GM18526 (cell line): ENCODE data around the gene FHIP1B.

Source experiments
- POLR2A ChIP-seq: IDR thresholded peaks from 3 replicates; pipeline ENCODE4 v1.6.1; 2011; ENCODE audit not compliant: insufficient read length; ENCODE audit errors: extremely low read depth

FHIP1B gene

DNA sequence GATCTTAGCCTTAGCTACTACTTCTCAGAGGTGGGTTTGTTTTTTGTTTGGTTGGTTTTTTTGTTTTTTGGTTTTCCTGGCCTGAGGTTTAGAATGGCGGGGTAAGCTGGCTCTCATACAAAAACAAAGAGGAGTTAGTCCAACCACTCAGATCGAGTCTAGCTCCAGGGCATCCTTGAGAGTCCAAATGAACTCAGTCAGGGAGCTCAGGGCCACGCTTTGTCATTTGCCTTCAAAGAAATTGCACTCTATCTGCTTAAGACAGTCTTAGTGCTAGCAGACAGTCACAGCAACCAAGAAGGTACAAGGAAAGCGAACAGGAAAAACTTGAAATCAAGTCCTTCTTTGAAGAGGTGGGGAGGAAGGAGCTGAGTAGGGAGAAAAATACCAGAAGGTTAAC is 17.9 kb downstream of the FHIP1B start:
- no peak for TF ChIP-seq POLR2A

DNA sequence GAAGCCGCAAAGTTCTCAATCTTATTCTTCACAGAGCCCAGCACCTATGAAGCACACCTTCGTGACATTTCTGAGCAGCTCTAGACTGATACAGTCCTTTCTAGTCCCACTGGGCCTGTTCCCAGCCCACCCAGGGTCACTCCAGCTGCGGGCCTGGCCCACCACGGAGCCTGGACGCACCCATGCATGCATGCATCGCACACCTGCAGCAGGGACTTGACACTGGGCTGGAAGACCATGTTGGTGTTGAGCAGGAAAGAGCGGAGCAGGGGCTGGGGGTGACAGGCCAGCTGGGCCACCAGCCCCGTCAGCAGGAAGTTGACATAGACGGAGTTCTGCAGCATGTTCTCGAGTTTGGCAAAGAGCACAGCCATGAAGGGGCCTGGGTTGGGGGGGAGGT is 19.9 kb downstream of the FHIP1B start:
- TF ChIP-seq POLR2A = no peak

DNA sequence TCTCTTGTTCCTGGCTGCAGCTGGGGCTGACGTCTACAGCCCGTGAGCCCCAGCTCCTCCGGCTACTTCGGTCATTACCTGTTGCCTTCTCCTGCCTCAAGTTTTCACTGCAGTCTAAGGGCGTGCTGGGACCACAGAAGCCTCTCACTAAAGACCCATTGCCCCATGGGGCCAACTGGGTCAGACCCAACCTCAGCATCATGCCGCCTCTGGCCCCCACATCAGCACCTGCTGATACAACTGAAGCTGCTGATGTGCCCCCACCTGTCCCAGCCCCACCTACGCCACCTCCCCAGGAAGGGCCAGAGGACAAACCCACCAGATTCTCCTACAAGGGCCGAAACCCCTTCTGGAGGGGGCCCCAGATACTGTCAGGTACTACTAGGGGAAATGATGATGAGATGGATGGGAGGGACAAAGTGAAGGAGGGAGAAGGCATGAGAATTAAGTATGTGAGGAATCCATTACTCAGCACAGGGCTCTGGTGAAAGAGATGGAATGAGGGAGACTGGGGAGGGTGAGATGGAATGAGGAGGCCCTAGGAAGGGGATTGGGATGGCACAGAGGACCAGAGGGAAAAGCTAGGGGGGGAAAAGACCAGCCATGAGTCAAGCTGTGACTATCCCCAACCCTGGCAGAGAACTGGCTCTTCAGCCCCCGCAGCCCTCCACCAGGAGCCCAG is 24.0 kb downstream of the FHIP1B start:
- no peak for TF ChIP-seq POLR2A

DNA sequence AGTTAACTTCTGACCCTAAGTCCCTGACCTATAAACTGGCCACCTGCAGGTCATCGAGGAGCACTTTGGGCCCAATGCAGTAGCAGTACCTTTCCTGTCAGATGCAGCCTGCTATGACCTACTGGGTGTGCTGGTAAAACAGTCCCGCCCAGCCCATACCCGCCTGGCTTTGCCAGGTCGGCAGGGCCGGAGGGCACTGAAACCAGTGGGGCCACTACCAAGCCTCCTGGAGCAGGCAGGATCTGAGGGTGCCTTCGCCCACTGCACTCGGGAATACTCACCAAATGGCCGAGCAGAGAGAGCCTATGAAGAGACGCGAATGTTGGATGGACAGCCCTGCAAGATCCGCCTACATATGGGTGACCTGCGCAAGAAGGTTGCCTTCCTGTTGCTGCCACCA is 24.6 kb downstream of the FHIP1B start:
- no peak for TF ChIP-seq POLR2A

DNA sequence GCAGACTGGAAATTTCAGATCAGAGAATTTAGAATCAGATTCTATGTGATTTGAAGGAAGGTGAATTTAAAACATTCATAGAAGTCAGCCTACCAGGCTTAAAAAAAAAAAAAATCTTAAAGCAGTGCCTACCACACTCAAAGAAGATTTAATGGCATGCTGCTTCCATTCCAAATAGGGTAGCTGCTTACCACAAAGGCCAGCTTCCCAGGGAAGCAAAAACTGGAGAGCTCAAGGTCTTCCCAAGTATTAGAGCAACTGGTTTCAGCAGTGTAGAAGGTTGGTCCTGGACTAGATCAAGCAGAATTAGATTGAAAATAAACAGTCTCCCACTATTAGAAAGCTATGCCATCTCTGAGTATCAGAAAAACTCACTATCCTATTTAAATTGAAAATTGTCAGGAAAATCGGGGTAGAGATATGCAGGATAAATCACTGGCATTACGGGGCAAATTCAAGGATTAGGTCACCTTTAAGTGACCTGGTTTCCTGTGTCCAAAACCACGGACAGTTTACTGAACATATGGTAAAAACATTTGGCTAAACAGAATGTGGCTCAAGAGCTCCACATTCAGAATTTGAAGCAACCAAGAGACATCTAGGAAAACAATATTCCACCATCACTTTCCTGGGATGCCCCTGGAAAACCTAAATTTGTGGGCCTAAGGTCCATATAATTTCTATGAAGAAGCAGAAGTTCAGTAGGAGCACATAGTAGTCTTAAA is 27.8 kb downstream of the FHIP1B start:
- TF ChIP-seq POLR2A = no peak

DNA sequence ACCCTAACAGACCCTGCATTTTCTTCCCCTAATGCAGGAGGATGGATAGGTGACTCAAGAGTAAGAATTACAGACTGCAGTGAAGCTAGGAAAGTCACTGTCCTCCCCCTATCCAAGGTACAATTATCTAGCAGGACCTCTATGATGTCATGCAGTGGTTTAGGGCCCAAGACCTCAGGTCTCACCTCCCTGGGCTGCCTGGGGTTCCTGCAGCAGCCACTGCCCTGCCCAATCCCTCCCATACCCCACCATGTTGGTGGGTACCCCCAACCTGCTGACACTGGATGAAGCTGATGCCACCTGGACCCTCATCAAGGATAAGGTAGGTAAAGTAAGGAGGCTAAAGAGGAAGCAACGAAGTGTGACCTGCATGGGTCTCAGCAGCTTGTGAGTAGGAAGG is 29.1 kb downstream of the FHIP1B start, which contains the start of gene C11orf42:
Gene C11orf42 (plus strand): TSS at position 192 of the 400 bp plus-strand sequence. CDS start 59 bp downstream, at position 251.
- TF ChIP-seq POLR2A = no peak

DNA sequence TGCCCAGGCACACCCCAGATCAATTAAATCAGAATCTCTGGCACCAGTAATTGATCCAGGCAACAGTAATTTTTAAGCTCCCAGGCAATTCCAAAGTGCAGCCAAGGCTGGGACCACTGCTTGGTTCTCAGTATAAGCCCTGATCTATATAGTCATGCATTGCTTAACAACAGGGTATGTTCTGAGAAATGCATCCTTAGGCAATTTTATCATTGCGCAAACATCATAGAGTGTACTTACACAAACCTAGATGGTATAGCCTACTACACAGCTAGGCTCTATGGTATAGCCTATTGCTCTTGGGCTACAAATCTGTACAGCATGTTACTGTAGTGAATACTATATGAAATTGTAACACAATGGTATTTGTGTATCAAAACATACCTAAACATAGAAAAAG is 29.7 kb downstream of the FHIP1B start:
- no peak for TF ChIP-seq POLR2A

DNA sequence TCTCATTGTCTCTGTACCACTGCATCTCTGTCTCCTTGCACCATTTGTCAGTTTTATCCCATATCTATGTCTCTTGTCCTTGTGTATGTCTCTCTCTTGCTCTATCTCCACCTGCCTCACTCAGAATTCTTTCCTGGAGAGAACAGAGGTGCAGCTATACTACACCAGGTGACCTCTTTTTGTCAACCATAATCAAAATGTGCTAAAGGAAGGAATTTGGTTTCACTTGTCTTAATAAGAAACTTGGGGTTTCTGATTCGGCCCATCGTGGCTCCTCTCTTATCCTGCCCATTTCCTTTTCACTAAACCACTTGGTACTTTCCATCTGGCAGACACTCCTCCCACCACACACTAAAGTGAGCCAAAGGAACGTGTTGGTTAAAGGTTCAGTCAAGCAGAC is 31.1 kb downstream of the FHIP1B start:
- no peak for TF ChIP-seq POLR2A

DNA sequence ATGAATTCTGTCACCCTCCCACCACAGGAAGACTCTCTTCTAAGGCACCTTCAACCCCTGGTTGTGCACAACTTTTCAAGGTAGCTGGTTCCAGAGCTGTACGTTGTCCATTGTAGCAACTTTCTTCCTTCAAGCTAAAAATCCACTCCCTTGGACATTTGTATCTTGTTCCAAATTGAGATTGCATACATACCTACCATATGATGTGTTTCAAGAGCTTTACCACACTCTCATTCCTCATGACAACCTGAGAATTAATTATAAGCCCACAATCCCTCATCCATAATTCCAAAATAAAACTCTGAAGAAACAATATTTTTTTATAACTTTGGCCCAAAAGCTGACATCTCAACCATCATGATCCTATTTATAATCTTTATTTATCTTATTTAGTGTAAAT is 32.4 kb downstream of the FHIP1B start:
- TF ChIP-seq POLR2A = no peak

DNA sequence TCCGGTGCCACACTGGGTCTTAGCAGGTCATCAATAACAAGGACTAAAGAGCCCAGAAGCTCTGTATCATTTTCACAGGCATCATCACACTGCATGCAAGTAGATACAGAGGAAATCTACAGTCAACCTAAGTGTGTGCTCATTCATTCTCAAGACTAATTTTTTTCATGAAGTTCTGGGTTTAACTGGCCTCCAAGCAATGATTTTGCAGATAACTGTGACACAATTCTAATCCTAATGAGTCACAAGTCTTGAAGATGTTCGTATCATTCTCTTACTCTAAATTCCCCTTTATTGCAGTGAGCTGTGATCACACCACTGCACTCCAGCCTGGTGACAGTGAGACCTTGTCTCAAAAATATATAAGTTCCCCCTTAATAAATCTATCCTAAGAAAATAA is 33.0 kb downstream of the FHIP1B start:
- TF ChIP-seq POLR2A = no peak

DNA sequence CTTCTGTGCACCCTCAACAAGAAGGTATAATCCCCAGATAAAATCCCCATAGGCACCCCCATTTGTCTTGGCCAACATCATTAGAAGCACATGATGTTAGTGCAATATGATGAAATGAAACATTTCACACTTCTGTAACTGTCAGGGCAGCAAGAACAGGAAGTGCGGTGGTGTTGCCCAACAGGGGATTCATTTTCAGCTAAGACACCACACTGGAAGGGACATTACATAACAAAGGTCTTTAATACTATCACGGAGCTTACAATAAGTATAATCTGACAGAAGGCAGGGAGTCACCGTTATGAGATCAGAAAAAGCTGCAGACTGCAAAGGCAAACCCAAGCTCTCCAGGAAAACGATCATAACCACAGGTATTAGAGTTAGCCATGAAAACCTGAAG is 33.5 kb downstream of the FHIP1B start:
- TF ChIP-seq POLR2A = no peak

DNA sequence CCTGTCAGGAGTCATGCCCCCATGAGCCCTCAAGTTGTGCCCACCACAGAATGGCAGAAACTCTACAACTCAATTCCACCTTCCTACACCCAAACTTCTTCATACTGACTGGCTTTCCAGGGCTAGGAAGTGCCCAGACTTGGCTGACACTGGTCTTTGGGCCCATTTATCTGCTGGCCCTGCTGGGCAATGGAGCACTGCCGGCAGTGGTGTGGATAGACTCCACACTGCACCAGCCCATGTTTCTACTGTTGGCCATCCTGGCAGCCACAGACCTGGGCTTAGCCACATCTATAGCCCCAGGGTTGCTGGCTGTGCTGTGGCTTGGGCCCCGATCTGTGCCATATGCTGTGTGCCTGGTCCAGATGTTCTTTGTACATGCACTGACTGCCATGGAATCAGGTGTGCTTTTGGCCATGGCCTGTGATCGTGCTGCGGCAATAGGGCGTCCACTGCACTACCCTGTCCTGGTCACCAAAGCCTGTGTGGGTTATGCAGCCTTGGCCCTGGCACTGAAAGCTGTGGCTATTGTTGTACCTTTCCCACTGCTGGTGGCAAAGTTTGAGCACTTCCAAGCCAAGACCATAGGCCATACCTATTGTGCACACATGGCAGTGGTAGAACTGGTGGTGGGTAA is 35.1 kb downstream of the FHIP1B start, which contains the start of gene OR52W1:
Gene OR52W1 (plus strand): TSS at position 51 of the 637 bp plus-strand sequence. CDS start 0 bp downstream, at position 51.
- no peak for TF ChIP-seq POLR2A

DNA sequence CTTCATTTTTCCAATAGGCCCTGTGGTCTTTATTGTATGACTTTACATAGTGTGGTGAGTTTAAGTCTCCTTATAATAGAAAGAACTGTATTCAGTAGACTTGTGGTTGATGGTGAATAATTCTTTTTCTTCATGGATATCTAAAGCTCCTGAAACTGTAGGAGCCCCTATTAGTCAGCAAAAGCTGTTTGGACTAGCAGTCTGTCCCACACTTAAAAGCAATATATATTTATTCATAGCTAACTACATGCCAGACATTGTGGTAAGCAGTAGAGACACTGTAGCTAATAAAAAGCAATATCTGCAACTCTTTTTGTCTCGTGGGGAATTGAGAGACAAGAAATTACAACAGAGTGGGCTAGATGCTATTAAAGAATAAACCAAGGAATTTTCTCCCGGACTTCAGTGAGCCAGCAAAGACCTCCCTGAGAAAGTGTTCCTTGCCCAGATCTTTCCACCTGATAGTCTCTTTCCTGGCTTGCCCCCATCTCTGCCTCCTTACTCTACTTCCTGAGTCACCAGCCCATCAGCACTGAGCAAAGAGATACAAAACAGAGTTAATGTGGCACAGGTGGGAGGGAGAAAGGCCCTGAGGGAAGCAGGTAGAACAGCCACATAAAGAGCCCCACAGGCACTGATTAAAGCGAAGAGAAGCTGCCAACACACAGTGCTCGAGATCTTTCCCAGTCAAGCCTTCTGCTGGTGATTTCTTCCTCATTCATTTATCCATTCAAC is 36.8 kb downstream of the FHIP1B start:
- no peak for TF ChIP-seq POLR2A

DNA sequence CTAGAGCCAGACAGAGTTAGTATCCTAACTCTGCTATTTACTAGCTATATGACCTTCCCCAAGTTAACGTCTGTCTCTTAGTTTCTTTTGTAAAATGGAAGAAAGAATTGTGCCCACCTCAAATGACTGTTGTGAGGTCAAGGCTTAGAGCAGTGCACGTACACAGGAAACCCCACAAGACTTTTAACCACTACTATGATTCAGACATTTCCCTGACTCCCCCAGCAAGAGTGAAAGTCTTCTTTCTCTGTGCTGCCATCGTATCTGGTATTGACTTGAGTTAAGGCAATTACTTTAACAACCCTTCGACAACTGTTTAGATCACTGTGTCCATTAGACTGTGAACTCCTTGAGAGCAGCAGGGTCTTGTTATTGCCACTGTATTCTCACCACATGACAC is 38.0 kb downstream of the FHIP1B start:
- TF ChIP-seq POLR2A = no peak

DNA sequence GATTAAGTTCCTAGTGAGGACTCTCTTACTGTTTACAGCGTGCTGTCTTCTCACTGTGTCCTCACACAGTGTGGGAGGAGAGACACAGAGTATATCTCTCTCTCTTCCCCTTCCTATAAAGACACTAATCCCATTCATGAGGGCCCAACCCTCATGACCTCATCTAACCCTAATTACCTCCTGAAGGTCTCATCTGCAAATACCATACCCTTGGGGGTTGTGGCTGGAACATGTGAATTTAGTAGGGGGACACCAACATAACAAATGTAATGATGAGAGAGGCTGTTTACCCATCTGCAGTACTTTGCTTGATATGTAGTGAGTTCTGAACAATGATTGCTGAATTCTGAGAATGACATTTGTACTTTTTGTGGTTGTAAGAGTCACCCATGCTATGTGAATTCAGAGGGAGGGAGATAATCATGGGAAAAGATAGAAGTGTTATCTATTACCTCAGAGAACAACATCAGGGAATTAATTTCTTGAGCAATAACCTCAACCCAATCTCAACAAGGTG is 40.3 kb downstream of the FHIP1B start:
- TF ChIP-seq POLR2A = no peak

DNA sequence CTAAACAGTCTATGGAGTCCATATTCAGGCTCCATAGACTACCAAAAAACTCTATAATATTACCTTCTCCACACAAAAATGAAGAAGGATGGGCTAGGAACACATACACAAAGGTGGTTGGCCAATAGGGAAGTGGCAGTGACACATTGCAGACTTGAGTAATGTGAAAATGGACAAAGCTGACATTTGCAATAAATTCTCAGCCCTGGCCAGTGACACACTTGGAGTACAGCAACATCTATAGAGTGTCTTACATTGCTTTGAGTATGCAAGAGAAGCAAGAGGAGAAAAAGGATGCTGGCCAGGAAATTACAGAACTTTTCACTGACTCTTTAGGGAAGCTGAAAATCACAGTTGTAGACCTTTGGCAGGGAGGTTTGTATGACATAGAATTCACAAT is 42.7 kb downstream of the FHIP1B start:
- no peak for TF ChIP-seq POLR2A

DNA sequence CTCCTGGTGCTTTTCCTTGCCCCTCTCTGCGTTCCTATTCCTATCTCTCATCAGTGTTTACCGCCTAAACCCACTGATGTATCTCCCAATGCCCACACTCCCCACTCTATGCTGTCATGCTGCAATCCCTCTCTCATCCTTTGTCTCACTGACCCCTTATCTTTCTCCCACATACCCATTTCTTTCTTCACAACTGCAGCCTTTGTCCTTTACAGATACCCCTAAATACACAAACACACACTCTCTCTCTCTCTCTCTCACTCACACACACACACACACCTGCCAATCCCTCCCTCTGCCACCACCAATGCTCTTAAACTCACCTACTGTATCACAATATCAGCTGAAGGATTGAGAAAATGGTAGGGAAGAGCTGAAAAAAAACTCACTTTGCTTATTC is 59.0 kb downstream of the FHIP1B start:
- TF ChIP-seq POLR2A = no peak
